Muscle of leg (tissue), 11 donors: ENCODE measurements around the gene MAF. TPM values are rescaled to one million over a fixed set of nuclear protein-coding genes. Genes with fewer than 3 reads are reported as not detected.

Experiments
- DNase-seq: peaks from one replicate; pipeline ENCODE4 v3.0.0; 2013
- H3K27ac ChIP-seq: one replicate; pipeline ENCODE4 v1.5.1; 2013; ENCODE audit warnings: mild to moderate bottlenecking, low read length, control low read depth
- H3K27me3 ChIP-seq: one replicate; pipeline ENCODE4 v1.6.1; 2013; ENCODE audit warnings: low read length; ENCODE audit not compliant: control insufficient read depth, insufficient read depth
- H3K36me3 ChIP-seq: one replicate; pipeline ENCODE4 v1.6.1; 2013; ENCODE audit warnings: low read length; ENCODE audit not compliant: control insufficient read depth, insufficient read depth
- H3K4me1 ChIP-seq: one replicate; pipeline ENCODE4 v1.6.1; 2013; ENCODE audit warnings: low read length; ENCODE audit not compliant: control insufficient read depth, insufficient read depth
- H3K4me3 ChIP-seq: one replicate; pipeline ENCODE4 v1.5.1; 2013; ENCODE audit warnings: low read length, control low read depth
- H3K9me3 ChIP-seq: replicated peaks from 2 replicates; pipeline ENCODE4 v1.6.1; 2013; ENCODE audit warnings: low read depth, low read length; ENCODE audit not compliant: control insufficient read depth
- WGBS: methylation state at CpG from one replicate; pipeline ENCODE4 v1.1.5; 2013; ENCODE audit warnings: missing lambda C conversion rate; ENCODE audit not compliant: insufficient coverage; 5-methylcytosine and 5-hydroxymethylcytosine counted together
- polyA plus RNA-seq, 8 donors: library from polyadenylated mRNA; unstranded; fragments of 120-200 nt; gene quantifications; one replicate each; pipeline versions ENCODE4 v1.2.1 to v1.2.3, GENCODE V29; 2013; ENCODE audit warnings: inconsistent platforms in 1 of 8, low replicate concordance in 1 of 8; ENCODE audit not compliant: insufficient read length in 8 of 8, insufficient read depth in 1 of 8
- total RNA-seq: library from RNA; stranded (reverse); fragments of 120-200 nt; gene quantifications from one replicate; pipeline ENCODE4 v1.2.4, GENCODE V29; 2013

The MAF gene
- total and polyA plus RNA-seq, 9 donors, result 25.3 to 45.1 (median 31.3) TPM

DNA sequence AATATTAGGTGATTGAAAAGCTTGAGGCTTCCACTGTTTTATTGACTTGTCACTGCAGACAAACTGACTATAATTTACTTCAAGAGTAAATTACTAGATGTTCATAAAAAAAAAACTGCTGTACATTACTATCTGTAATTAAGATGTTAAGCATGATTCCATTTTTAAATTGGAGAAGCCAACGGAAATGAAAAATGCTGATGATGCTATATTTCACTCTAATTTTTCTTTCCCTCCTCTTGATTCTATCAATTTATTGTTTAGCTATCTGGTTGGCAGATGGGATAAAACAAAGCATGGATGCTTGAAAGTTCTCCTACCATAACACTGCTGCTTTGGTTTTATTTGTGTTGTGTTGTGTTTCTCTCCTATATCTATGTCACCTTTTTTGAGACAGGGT, 41.0 kb downstream of the MAF start:
- H3K27me3 ChIP-seq, result no peaks in the 10 kb centered on the region
- no peaks in the 10 kb centered on the region for H3K36me3 ChIP-seq
- no peaks in the 10 kb centered on the region for H3K4me1 ChIP-seq
- WGBS, result no CpG with 5 or more reads among the region's 1 CpG
- H3K4me3 ChIP-seq, result no peak overlapping the region
- DNase-seq, result no peak
- H3K9me3 ChIP-seq, result no peaks in the 10 kb centered on the region
- H3K27ac ChIP-seq, result no peak overlapping the region

- no peak overlapping the region for H3K27ac ChIP-seq
- no peak for DNase-seq
- H3K27me3 ChIP-seq, result no peaks in the 10 kb centered on the region
- WGBS, result no CpG with 5 or more reads among the region's 3 CpGs
- no peaks in the 10 kb centered on the region for H3K9me3 ChIP-seq
- no peak overlapping the region for H3K4me3 ChIP-seq
- peaks cover 4% of the 10 kb centered on the region for H3K4me1 ChIP-seq
- H3K36me3 ChIP-seq, result no peaks in the 10 kb centered on the region
Measured at GRCh38 chr16:79557421-79557820, 43.1 kb downstream of the MAF start.

- Histone ChIP-seq H3K9me3 (no peaks in the 10 kb centered on the region), H3K4me1 (peaks cover 4% of the 10 kb centered on the region), H3K36me3 (no peaks in the 10 kb centered on the region), H3K27ac (no peak overlapping the region), H3K27me3 (no peaks in the 10 kb centered on the region), H3K4me3 (no peak overlapping the region)
- no peak for DNase-seq
Measured at GRCh38 chr16:79554912-79555311, 45.6 kb downstream of the MAF start.

DNA sequence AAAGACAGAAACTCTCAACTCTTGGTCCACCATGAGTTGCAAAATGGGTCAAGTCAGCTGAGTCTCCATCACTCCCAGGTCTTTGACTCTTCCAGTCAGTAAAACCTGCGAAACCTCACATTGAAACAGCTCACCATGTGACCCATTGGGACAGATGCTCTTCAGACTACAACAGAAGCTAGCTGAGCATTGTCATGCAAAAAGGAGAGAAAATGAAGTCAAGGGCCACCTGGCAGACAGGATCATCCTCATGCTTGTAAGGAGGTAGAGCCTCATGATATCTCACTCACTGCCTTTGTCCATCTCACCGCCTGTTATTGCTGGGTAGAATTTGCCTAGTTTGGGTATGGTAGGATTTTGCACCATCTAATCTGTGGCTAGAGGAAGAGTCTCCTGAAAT, 50.2 kb downstream of the MAF start:
- no peaks in the 10 kb centered on the region for H3K9me3 ChIP-seq
- no peak for DNase-seq
- no peaks in the 10 kb centered on the region for H3K27me3 ChIP-seq
- 100% methylated on average over 1 of the region's 2 CpGs for WGBS
- H3K36me3 ChIP-seq, result no peaks in the 10 kb centered on the region
- peaks cover 4% of the 10 kb centered on the region for H3K4me1 ChIP-seq
- no peak overlapping the region for H3K27ac ChIP-seq
- no peak overlapping the region for H3K4me3 ChIP-seq

DNA sequence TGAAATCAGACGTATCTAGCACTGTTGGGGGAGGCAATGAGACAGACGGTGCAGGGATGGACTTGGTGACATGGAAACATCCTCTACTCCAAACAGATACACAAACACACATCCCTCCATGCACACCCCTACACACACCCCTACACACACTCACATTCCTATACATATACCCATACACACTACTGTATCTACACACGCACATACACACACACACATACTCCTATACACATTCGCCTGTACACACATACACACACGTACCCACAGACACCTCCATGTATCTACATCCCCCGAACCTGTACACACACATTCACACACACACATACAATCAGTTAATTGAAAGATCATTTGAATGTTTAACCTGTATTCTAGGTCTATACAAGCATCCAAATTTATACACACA, 53.5 kb downstream of the MAF start:
- DNase-seq, result no peak
- WGBS, result 92% methylated on average over 2 of the region's 6 CpGs
- Histone ChIP-seq H3K27me3 (no peaks in the 10 kb centered on the region), H3K36me3 (no peaks in the 10 kb centered on the region), H3K4me3 (no peak overlapping the region), H3K27ac (no peak overlapping the region), H3K9me3 (no peaks in the 10 kb centered on the region), H3K4me1 (peaks cover 6% of the 10 kb centered on the region)
